Colonic mucosa (tissue), 4 donors: ENCODE measurements around the gene PPP1CB. TPM values are rescaled to one million over a fixed set of nuclear protein-coding genes. Genes with fewer than 3 reads are reported as not detected.
A peak's percentile ranks its signal among the peaks of the same experiment; 100 is the strongest.

Source experiments
- DNase-seq: peaks from one replicate; pipeline ENCODE4 v3.0.0-alpha.2; 2020
- H3K27ac ChIP-seq: fragments of 200-600 bp; one replicate; pipeline ENCODE4 v1.8.0; 2021
- H3K27me3 ChIP-seq: fragments of 200-600 bp; one replicate; pipeline ENCODE4 v1.8.0; 2021
- H3K36me3 ChIP-seq: fragments of 200-600 bp; one replicate; pipeline ENCODE4 v1.8.0; 2021
- H3K4me1 ChIP-seq: fragments of 200-600 bp; one replicate; pipeline ENCODE4 v1.8.0; 2021; ENCODE audit warnings: mild to moderate bottlenecking
- H3K4me3 ChIP-seq: fragments of 200-600 bp; one replicate; pipeline ENCODE4 v1.8.0; 2021
- H3K9ac ChIP-seq, 2 donors: one replicate each; pipeline ENCODE4 v1.7.0; 2013; ENCODE audit warnings: control low read depth in 2 of 2, low read depth in 2 of 2, low read length in 2 of 2
- H3K9me3 ChIP-seq: fragments of 200-600 bp; one replicate; pipeline ENCODE4 v1.8.0; 2021
- CTCF ChIP-seq: fragments of 200-600 bp; IDR thresholded peaks from one replicate; pipeline ENCODE4 v1.8.0; 2022; ENCODE audit warnings: antibody characterized with exemption, mild to moderate bottlenecking
- intact Hi-C: fragments of 100-400 bp; cut with DNase I; formaldehyde crosslinking; loops from one replicate; pipeline ENCODE4 v1.14.1; 2022
- total RNA-seq, 2 donors: library from RNA; stranded (reverse); fragmentation: NEBNext Ultra II Directional in 1 of 2; extraction: Animal tissue kit (Norgen Biotek cat#: 25700) in 1 of 2; gene quantifications; one replicate each; pipeline ENCODE4 v1.2.1, GENCODE V29; 2021
- donor health status: healthy.
- donor health status: DM: no; HTN: no; CAD: no.
- donor health status: DM: no; HTN: no; CAD: no.

The PPP1CB gene
- total RNA-seq, 2 donors from 2014 or later: 273 to 478 TPM

GRCh38 chr2:28745225-28745624 is 6.4 kb upstream of the PPP1CB start:
- no peak overlapping the region for H3K9ac ChIP-seq
- intact Hi-C loops: loop anchor here (5.0 kb wide), 1 partner anchor 78 kb away; no protein-coding TSS in a partner anchor
- no peak overlapping the region for H3K4me3 ChIP-seq
- no peak for DNase-seq
- H3K27ac ChIP-seq: no peak overlapping the region
- no peaks in the 10 kb centered on the region for H3K36me3 ChIP-seq
- H3K9me3 ChIP-seq: no peaks in the 10 kb centered on the region
- peaks cover 6% of the 10 kb centered on the region for H3K4me1 ChIP-seq
- no peak for TF ChIP-seq CTCF
- no peaks in the 10 kb centered on the region for H3K27me3 ChIP-seq

GRCh38 chr2:28745876-28746275 is 5.8 kb upstream of the PPP1CB start:
- H3K36me3 ChIP-seq: no peaks in the 10 kb centered on the region
- no peak overlapping the region for H3K4me3 ChIP-seq
- no peak for DNase-seq
- peaks cover 6% of the 10 kb centered on the region for H3K4me1 ChIP-seq
- no peaks in the 10 kb centered on the region for H3K9me3 ChIP-seq
- no peaks in the 10 kb centered on the region for H3K27me3 ChIP-seq
- no peak for TF ChIP-seq CTCF
- intact Hi-C loops: loop anchor here (5.0 kb wide), 1 partner anchor 79 kb away; no protein-coding TSS in a partner anchor
- no peak overlapping the region for H3K9ac ChIP-seq
- H3K27ac ChIP-seq: no peak overlapping the region

GRCh38 chr2:28746429-28747111 is 5.1 kb upstream of the PPP1CB start:
- Histone ChIP-seq H3K9me3 (no peaks in the 10 kb centered on the region), H3K9ac (no peak overlapping the region), H3K36me3 (no peaks in the 10 kb centered on the region), H3K4me1 (peaks cover 6% of the 10 kb centered on the region), H3K27ac (no peak overlapping the region), H3K27me3 (no peaks in the 10 kb centered on the region), H3K4me3 (no peak overlapping the region)
- DNase-seq: no peak
- intact Hi-C loops: loop anchor here (5.0 kb wide), 1 partner anchor 79 kb away; no protein-coding TSS in a partner anchor
- TF ChIP-seq CTCF: no peak

GRCh38 chr2:28747714-28748113 is 3.9 kb upstream of the PPP1CB start:
- intact Hi-C loops: loop anchor here (5.0 kb wide), 1 partner anchor 80 kb away; no protein-coding TSS in a partner anchor
- Histone ChIP-seq H3K36me3 (no peaks in the 10 kb centered on the region), H3K27ac (peak overlapping the region; percentile 38), H3K9me3 (no peaks in the 10 kb centered on the region), H3K27me3 (no peaks in the 10 kb centered on the region), H3K9ac (peak overlapping the region in 1 of 2 donors; percentile 67), H3K4me3 (no peak overlapping the region), H3K4me1 (peaks cover 6% of the 10 kb centered on the region)
- DNase-seq: peak; percentile 64
- TF ChIP-seq CTCF: no peak

GRCh38 chr2:28748176-28748575 is 3.5 kb upstream of the PPP1CB start:
- Histone ChIP-seq H3K27ac (peak overlapping the region; percentile 38), H3K36me3 (no peaks in the 10 kb centered on the region)
- no peak for DNase-seq

More at GRCh38 chr2:28748176-28748575, 3.5 kb upstream of the PPP1CB start:
- TF ChIP-seq CTCF: no peak
- Histone ChIP-seq H3K9me3 (no peaks in the 10 kb centered on the region), H3K4me1 (peaks cover 6% of the 10 kb centered on the region), H3K27me3 (no peaks in the 10 kb centered on the region), H3K9ac (peak overlapping the region in 1 of 2 donors; percentile 67), H3K4me3 (no peak overlapping the region)
- intact Hi-C loops: loop anchor here (5.0 kb wide), 1 partner anchor 81 kb away; no protein-coding TSS in a partner anchor
